Kidney tubule cell (primary cell): ENCODE data around the gene RPS19BP1.
"Not testable (repeated sequence)": the region's sequence is repeated elsewhere in the genome, so short reads cannot be mapped to it uniquely, and the experiment has no call there.

Experiments
- DNase-seq: peaks from one replicate; pipeline ENCODE4 v3.0.0-alpha.2; 2018; ENCODE audit warnings: low spot score

RPS19BP1 gene

GRCh38 chr22:39528681-39529486 is 3.7 kb downstream of the RPS19BP1 start:
- peak; percentile 93 for DNase-seq

- DNase-seq: no peak
Observed at GRCh38 chr22:39528080-39528661, 4.4 kb downstream of the RPS19BP1 start.

- peak; percentile 29 for DNase-seq
Observed at GRCh38 chr22:39527481-39527961, 5.0 kb downstream of the RPS19BP1 start.

- DNase-seq: no peak
Observed at GRCh38 chr22:39526736-39527171, 5.8 kb downstream of the RPS19BP1 start.

- peak; percentile 18 for DNase-seq
Observed at GRCh38 chr22:39525658-39525975, 6.9 kb downstream of the RPS19BP1 start.

GRCh38 chr22:39524753-39525657 is 7.5 kb downstream of the RPS19BP1 start:
- DNase-seq: peak; percentile 14

- peak; percentile 45 for DNase-seq
Observed at GRCh38 chr22:39524089-39524752, 8.3 kb downstream of the RPS19BP1 start.

GRCh38 chr22:39522567-39523300 is 9.8 kb downstream of the RPS19BP1 start:
- peak; percentile 66 for DNase-seq

GRCh38 chr22:39522091-39522490 is 10.5 kb downstream of the RPS19BP1 start:
- not testable (repeated sequence) for DNase-seq

- DNase-seq: peak; percentile 17
Observed at GRCh38 chr22:39521106-39521885, 11.3 kb downstream of the RPS19BP1 start.

GRCh38 chr22:39520226-39521105 is 12.1 kb downstream of the RPS19BP1 start, which contains the start of gene ATF4:
Gene ATF4 (plus strand): TSS chr22:39520562. CDS start chr22:39521446, 884 bp downstream.
- peak; percentile 82 for DNase-seq

GRCh38 chr22:39519681-39520225 is 12.8 kb downstream of the RPS19BP1 start:
- DNase-seq: peak; percentile 99

- DNase-seq: no peak
Observed at GRCh38 chr22:39518996-39519680, 13.4 kb downstream of the RPS19BP1 start.

GRCh38 chr22:39518144-39518786 is 14.3 kb downstream of the RPS19BP1 start:
- DNase-seq: peak; percentile 48

- DNase-seq: no peak
Observed at GRCh38 chr22:39517470-39517869, 15.1 kb downstream of the RPS19BP1 start.

GRCh38 chr22:39515266-39516050 is 17.1 kb downstream of the RPS19BP1 start:
- DNase-seq: no peak
